GM18499 (cell line): ENCODE measurements around the gene PTPRG.

Experiments
- ATAC-seq: cut with Tn5 transposase; IDR thresholded peaks from one replicate; pipeline ENCODE4 v1.9.1; 2021; ENCODE audit warnings: moderate number of reproducible peaks; ENCODE audit not compliant: insufficient read depth, unreplicated experiment

The PTPRG gene

DNA sequence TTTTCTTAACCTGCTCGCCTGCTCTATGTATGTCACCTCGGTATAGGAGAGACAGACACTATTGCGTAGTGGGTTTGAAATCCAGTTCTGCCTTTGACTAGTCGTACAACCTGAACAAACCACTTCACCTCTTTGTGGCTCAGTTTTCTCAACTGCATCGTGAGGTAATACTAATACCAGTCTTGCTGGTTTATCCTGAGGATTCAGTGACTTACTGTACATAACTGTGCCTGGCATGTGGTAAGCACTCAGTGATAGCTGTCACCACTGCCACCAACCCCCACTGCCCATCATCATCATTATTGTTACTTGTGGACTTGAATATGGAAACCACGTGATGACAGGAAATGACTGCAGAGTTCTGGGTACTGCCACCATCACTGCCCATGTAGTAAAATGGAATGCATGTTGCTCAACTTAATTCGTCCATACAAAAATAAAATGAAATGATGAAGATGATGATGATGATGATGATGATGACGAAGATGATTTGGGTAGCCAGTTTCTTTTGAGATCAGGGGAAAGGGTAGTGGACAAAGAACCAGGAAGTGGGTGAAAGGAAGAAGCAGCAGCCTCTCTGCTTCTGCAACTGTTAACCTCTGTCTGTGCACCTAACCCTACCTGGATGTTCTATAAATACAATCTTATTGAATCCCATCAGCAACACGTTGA is 583.9 kb downstream of the PTPRG start:
- ATAC-seq = no peak

DNA sequence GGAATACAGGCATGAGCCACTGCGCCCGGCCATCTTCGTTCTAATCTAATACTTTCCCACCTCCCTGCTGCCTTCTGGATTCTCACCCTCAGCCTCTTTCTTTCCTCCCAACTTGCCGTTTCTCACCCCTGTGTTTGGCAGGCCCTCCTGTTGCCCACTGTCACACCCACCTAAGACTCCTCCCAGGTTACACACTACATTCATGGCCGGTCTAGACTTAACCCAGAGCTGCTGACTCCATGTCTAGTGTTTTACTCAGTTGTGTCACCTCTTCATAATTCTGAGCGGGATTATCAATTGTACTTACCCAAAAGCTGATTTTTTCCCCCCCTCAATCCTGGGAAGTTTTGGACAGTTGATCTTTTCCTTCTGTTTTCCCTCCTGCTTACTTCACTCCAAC is 588.2 kb downstream of the PTPRG start:
- no peak for ATAC-seq

DNA sequence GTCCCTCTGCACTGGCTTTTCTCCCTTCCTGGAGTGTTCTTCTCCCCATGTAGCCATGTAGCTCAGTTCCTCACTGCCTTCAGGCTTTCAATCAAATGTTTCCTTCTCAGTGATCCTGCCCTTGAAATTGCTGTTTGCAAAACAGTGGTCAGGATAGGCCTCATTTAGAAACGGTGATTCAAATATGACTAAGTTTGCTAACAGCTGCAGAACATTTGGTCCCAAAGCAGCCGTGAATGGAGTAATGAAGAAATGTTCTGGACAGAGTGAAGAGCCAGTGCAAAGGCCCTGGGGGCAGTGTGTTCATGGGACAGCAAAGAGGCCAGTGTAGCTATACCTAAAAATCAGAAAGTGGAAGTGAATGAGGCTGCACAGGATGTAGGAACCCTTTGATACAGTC is 588.6 kb downstream of the PTPRG start:
- no peak for ATAC-seq

DNA sequence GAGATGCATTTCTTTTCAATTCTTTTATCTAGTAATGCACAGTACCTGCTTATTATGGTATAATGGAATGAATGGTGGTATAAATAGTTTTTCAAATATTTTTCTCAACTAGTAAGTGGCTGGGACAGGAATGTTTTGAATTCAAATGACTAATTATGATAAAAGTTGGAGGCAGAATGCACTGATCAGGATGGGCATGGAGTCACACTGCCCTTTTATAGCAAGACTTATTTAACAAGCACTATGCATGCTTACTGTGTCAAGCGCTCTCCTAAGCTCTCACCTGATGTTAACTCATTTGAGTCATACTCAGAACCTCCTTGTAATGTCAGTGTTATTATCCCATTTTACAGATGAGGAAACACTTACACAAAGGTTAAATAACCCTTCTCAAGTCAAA is 590.2 kb downstream of the PTPRG start:
- ATAC-seq = no peak

DNA sequence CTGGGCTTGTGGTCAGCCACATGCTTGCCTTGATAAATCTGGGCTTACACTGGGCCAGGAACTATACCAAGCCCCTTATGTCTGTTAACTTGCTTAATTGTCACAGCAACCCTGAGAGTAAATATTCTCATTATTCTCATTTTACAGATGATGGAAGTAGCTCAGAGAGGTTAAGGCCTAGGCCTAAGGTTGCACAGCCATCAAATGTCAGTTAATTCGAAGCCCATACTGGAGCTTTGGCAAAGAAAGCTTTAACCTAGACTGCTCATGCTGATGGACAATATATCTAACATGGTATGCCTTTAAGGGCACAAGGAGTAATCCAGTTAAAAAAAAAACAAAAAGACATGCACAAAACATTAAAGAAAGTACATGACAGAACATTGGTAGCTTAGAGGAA is 591.9 kb downstream of the PTPRG start:
- ATAC-seq = no peak

DNA sequence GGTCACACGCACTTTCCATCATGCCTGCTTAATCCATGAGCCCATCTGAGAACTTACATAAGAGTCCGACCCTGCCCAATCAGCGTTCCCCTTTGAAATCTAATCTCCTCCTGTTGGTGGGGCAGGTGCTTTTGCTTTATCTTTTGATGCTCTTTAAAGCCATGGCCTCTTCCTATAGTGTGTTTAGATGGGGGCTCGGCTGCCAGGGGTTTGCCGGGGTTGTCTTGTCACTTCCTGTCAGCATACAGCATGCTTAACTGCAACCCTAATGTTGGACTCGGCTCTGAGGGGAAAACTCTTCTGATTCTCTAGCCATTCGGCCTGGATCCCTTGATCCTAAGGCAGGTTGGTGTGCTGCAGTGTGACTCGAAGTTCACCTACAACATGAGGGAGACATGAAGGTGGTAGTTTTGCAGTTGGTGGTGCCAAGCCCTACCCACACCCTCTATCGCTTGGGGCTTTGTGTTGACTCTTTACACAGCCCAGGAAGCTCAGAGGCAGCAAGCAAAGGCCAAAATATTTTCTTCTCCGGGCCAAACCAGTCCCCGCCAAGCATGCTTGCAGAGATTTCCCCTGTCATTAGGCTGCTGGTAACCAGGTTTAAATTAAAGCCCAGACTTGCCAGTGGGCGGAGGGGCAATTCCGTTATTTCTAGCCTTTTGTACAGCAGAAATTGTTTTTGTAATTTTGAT is 593.2 kb downstream of the PTPRG start:
- ATAC-seq = no peak

DNA sequence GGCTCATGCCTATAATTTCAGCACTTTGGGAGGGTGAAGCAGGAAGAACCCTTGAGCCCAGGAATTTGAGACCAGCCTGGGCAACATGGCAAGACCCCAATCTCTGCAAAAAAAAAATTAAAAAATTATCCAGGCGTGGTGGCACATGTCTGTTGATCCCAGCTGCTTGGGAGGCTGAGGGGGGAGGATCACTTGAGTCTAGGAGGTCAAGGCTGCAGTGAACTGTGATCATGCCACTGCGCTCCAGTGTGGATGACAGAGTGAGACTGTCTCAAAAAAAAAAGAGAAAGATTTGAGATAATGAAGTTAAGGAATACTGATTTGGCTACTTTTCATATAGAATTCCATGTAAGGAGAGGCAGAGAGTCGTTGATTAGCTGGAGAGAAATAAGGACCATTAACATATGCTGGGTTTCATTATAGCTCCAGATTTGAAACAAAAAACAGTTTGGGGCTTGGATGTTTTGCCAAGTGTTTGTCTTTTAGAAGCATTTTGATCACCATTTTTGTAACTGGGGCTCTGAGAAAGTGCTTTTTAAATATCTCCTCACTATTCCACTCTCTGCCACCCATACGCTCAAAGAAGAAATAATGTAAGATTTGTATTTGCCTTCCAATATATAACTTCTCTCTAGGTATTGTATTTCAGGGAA is 597.8 kb downstream of the PTPRG start:
- no peak for ATAC-seq

DNA sequence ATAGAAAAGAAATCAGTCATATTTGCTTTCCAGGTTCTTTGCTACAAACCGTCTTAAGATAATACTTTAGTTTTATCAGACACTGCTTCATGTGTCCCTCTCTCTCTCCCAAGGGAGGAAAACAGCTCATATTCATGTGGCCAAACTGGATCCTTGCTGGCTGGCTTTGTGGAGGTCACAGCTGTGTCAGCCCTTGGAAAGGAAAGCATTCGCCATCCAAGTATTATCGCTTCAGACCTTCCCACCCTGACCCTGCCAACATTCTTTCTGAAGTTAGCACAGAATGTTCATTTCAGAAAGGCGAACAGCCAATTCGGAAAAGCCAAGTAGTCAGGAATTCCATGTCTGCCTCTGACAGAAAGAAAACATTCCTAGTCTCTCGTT is 598.3 kb downstream of the PTPRG start:
- no peak for ATAC-seq

DNA sequence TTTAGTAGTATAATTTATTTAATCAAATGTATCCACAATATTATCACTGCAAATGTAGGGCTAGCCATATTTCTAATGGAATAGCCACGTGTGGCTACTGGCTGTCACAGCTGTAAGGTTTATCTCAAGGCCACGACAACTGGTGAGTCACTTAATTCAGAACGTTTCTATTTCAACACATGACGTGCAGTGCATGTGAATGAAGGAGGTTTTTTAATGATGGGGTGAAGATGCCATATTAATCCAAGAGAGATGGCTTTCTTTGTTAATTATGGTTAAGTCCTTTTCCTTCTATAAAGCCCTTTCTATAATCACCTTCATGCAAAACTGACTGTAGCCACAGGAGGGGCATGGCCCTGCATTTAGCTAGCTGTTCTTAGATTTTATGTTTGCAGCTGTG is 600.0 kb downstream of the PTPRG start:
- no peak for ATAC-seq

DNA sequence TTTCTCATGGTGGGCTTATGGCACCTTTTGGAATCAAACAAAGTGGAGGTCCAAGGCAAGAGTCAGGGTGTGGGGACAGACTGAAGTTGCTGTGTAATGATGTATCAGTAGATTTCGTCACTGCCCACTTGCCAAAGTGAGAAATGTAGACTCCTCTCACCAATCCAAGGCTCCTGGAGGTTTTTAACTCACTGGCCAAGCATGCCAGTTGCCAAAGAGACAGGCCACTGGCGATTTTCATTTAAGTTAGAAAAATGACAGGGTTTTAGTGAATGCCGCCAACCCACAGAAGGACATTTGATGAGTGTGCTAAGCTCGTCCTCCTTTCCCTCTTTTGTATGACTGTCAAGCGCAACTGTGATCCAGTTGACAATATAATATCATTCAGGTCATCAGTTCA is 602.8 kb downstream of the PTPRG start:
- ATAC-seq = no peak

DNA sequence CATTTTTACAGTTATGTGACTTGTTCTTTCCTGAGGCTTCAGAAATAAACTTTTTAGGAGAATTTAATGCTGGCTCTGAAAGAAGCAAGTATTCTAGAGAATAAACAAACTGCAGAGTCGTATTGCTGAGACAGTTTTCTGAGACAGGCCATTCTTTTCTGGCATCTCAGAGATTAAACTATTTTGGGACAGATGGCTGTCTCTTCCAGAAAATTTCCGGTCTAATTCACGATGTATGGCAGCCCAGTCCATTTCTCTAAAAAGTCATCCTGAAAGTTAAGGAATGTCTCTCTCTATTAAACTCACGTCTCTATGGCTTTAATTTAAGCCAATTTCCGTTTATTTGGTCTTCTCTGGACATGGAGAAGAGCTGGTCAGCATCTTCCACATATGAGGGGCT is 603.4 kb downstream of the PTPRG start:
- ATAC-seq = no peak

DNA sequence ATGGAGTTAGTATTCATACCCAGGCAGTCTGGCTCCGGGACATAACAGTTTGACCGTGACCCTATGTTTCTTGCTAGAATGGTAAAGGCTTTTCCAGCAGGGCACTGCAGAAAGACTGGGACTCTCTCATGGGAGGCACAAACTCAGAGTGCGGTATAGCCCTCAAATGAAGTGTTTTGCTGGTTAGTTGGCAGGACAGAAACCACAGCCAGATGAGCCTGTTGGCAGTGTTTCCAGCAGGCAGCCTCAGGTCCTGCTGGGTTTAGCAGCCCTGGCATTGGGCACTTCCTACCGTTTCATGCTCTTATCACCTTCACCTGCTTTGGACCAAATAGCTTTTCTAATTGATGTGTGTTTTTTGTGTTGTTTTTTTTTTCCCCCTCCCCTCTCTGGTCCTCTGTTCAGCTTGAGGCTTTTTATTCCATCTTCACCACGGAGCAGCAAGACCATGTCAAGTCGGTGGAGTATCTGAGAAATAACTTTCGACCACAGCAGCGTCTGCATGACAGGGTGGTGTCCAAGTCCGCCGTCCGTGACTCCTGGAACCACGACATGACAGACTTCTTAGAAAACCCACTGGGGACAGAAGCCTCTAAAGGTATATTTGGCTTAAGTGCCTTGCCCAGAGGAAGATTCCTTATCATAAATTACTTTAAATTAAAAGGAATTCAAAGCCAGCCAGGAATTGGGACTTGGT is 606.3 kb downstream of the PTPRG start:
- no peak for ATAC-seq

DNA sequence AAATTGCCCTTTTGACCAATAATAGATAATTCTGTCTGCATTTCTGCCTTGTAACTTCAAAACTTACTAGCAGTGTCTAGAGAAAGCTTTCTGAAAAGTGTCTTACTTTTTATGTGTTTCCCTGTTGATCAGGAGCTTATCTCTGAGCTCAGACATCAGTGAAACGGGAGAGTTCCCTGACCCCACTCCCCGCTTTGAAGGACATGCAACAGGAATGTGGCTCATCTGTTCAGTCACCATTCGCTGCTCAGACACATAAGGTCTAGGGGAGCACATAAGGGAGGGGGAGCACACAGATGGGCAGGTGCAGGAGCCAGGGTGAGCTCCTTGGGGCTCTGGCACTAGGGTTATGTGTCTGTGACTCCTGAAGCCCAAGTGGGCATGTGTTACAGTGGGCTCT is 607.0 kb downstream of the PTPRG start:
- ATAC-seq = no peak

DNA sequence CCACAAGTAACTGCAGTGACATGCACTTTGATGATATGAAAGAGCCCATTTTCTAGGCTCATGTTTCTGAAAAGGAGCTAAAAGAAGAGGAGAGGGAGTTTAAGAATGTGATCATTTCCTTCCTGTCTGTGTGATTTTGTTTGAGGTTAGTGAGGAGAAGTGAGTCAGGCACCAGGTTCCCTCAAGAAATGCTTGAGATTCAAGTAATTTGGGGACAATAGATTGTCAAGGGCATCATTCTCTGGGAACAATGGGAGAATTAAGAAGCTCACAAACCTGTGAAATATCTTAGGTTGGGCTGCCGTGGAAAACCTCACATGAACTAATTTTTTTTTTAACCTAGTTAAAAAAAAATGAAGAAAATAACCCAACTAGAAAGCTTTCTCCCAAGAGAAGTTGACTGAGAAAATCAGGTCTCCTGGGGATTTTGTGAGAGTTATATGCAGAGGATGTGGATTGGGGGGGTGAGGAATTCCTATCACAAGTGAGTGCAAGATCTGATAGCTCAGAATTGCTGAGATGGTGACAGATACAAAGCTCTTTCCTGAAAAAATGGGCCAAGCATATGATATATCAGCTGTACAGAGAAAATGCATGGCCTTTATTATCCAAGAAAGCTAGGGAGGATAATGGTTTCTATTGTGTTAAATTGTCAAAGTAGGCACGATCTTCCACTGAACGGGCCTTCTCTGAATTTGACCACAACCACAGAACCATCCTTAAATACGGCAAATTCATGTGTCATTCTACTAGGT is 608.7 kb downstream of the PTPRG start:
- no peak for ATAC-seq

DNA sequence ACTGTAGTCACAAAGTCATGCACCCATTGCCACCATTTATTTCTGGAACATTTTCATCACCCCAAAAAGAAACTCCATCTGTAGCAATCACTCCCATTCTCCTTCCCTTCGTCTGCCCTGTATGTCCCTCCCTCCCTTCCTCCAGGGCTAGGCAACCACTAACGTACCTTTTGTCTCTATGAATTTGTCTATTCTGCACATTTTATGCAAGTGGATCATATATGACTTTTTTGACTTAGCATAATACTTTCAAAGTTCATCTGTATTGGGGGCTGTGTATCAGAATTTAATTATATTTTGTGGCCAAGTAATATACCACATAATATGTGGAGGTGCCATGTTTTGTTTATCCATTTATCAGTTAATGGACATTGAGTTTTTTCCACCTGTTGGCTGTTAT is 610.4 kb downstream of the PTPRG start:
- ATAC-seq = no peak

DNA sequence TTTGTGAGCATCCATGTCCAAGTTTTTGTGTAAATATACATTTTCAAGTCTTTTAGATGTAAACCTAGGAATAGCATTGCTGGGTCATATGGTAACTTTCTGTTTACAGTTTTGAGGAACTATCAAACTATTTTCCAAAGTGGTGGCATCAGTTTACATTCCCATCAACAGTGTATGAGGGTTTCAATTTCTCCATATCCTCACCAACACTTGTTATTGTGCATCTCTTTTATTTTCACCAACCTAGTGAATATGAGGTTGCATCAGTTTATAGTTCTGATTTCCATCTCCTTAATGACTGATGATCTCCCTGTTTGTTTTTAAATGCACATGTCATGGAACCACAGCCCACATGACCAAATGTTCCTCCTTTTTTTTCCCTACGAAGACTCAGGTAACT is 610.8 kb downstream of the PTPRG start:
- ATAC-seq = no peak

DNA sequence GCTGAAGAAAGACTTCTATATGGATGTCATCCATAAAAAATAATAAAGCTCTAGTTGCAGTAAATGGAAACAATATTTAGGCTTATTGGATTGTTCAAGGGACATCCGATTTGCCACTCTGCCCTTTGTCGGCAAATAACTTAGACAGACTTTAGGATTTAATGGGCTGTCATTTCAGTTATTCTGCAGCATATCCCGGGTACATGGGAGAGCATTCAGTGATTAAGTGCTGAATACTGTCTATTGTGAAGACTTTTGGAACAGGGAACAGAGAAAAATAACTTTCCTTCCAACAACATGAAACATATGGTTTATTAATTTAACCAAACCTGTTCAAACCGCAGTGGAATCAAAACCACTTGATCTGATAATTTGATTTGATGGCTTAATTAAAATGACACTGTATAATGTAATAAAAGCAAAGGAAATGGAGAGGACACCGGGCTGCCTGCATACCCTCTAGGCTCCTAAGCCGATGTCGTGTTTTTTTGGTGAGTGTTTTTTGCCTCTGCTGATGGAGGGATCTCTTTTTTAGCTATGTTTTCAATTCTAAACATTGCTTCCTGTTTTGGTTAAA is 612.7 kb downstream of the PTPRG start:
- ATAC-seq = no peak

DNA sequence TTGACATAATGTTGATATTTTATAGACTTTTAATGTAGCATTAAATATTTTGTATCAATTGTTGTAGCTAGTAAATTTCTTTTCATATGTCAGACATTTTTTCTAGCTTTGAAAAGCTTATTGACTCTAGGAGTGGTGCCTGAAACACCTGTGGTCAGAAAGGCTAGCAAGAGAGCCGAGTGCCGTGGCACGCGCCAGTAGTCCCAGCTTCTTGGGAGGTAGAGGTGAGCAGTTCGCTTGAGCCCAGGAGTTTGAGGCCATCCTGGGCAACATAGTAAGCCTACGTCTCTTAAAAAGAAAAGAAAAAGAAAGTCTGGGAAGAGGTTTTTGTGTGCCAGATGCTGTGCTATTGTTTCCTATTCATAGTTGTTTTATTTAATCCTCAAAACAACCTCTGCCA is 613.8 kb downstream of the PTPRG start:
- no peak for ATAC-seq

DNA sequence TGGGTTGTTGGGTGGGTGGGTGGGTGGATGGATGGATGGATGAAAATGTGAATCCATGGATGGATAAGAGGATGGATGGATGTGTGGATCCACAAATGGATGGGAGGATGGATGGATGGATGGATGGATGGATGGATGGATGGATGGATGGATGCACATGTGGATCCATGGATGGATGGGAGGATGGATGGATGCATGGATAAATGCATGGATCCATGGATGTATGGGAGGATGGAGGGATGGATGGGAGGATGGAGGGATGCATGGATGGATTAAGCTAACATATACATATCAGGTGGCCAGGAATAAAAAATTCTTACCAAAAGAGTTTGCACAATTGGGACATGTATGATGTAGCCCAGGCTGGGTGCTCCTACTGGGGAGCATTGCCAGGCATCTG is 616.7 kb downstream of the PTPRG start:
- ATAC-seq = no peak
